Gastrocnemius medialis (tissue), 4 donors: ENCODE measurements around the gene GOLGA1. TPM values are rescaled to one million over a fixed set of nuclear protein-coding genes. Genes with fewer than 3 reads are reported as not detected.
"Not testable (repeated sequence)": the region's sequence is repeated elsewhere in the genome, so short reads cannot be mapped to it uniquely, and the experiment has no call there.

ENCODE experiments used
- ATAC-seq, 2 donors: fragments of 150-250 bp; one replicate each; pipeline ENCODE4 v1.9.1; 2016
- DNase-seq, 2 donors: peaks; one replicate each; pipeline ENCODE4 v3.0.0-alpha.2; 2019
- H3K27ac ChIP-seq, 4 donors: fragments of 200-600 bp; sonication (generic); 1 replicate in 1 of 4; 2 replicates in 3 of 4; pipeline ENCODE4 v1.5.1; 2016 to 2018; ENCODE audit warnings: mild to moderate bottlenecking in 2 of 4, moderate library complexity in 1 of 4
- H3K27me3 ChIP-seq, 3 donors: fragments of 200-600 bp; sonication (generic) in 2 of 3; 1 replicate in 1 of 3; 2 replicates in 2 of 3; pipeline versions ENCODE4 v1.5.1 to v1.6.0; 2016 to 2019; ENCODE audit warnings: mild to moderate bottlenecking in 1 of 3, moderate library complexity in 1 of 3
- H3K36me3 ChIP-seq, 2 donors: fragments of 200-600 bp; sonication (generic) in 1 of 2; one replicate each; pipeline ENCODE4 v1.5.1; 2017 to 2018
- H3K4me1 ChIP-seq, 2 donors: fragments of 200-600 bp; sonication (generic) in 1 of 2; one replicate each; pipeline ENCODE4 v1.5.1; 2016 to 2017; ENCODE audit warnings: mild to moderate bottlenecking in 2 of 2
- H3K4me3 ChIP-seq, 4 donors: fragments of 200-600 bp; sonication (generic) in 3 of 4; 1 replicate in 1 of 4; 2 replicates in 3 of 4; pipeline ENCODE4 v1.5.1; 2016 to 2019; ENCODE audit warnings: mild to moderate bottlenecking in 2 of 4
- H3K9me3 ChIP-seq, 3 donors: fragments of 200-600 bp; sonication (generic) in 2 of 3; 1 replicate in 1 of 3; 2 replicates in 2 of 3; pipeline ENCODE4 v1.5.1; 2016 to 2019
- POLR2A ChIP-seq, 2 donors: fragments of 450-650 bp; IDR thresholded peaks; one replicate each; pipeline ENCODE4 v1.6.1; 2017; ENCODE audit warnings: antibody characterized with exemption in 2 of 2, mild to moderate bottlenecking in 2 of 2, moderate library complexity in 2 of 2
- in situ Hi-C, 4 donors: fragments of 200-750 bp; cut with MboI; loops; one replicate each; pipeline versions ENCODE4 v1.15.0 to v1.8.0; 2017; ENCODE audit warnings: low sequenced_read_pairs in 4 of 4
- intact Hi-C: fragments of 100-400 bp; cut with DNase I; formaldehyde crosslinking; loops from one replicate; pipeline ENCODE4 v1.15.1; 2023; ENCODE audit warnings: low total_unique reads
- total RNA-seq, 4 donors: library from RNA; depleted of rRNA; stranded (reverse); fragments of >200 nt; gene quantifications; one replicate each; pipeline versions ENCODE4 v1.1.0 to v1.2.3, GENCODE V29; 2016
- TF ChIP-seq, protein P1 (sequence below), 5 experiments: fragments of 450-650 bp in 3 of 5; fragments of 200-600 bp in 2 of 5; sonication (generic) in 2 of 5; IDR thresholded peaks in 4 of 5; conservative IDR thresholded peaks in 1 of 5; 1 replicate in 4 of 5; 2 replicates in 1 of 5; pipeline ENCODE4 v1.5.1; 2016 to 2019; ENCODE audit warnings: antibody characterized with exemption in 5 of 5, mild to moderate bottlenecking in 3 of 5, moderate library complexity in 3 of 5

Gene GOLGA1
- total RNA-seq, 4 donors from 2014 or later: 12.2 to 20.5 (median 18.6) TPM

DNA sequence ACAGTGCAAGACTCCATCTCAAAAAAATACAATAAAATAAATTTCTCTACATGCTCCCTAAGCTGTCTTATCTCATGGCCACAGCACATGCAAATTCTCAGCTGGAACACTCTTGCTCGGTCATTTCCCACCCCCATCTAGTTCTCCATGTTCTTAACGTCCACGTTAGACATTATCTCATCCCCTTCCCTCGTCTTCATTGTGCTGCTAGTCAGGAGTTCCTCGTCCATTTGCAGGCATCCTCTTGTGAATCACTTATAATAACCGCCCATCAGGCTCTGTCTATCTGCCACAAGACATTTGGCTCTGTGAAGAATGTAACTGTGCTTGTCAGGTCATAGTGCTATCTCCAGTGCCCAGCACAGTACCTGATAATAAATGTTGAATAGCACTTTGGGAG lies 32.9 kb upstream of the GOLGA1 start:
- DNase-seq: no peak
- intact Hi-C loops: no loop called here
- no peak for TF ChIP-seq POLR2A (IDR thresholded peaks at IDR 0.05)
- TF ChIP-seq, protein P1, sequence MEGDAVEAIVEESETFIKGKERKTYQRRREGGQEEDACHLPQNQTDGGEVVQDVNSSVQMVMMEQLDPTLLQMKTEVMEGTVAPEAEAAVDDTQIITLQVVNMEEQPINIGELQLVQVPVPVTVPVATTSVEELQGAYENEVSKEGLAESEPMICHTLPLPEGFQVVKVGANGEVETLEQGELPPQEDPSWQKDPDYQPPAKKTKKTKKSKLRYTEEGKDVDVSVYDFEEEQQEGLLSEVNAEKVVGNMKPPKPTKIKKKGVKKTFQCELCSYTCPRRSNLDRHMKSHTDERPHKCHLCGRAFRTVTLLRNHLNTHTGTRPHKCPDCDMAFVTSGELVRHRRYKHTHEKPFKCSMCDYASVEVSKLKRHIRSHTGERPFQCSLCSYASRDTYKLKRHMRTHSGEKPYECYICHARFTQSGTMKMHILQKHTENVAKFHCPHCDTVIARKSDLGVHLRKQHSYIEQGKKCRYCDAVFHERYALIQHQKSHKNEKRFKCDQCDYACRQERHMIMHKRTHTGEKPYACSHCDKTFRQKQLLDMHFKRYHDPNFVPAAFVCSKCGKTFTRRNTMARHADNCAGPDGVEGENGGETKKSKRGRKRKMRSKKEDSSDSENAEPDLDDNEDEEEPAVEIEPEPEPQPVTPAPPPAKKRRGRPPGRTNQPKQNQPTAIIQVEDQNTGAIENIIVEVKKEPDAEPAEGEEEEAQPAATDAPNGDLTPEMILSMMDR (IDR thresholded peaks at IDR 0.05 in 4 of 5, conservative IDR thresholded peaks at IDR 0.05 in 1 of 5): no peak
- Histone ChIP-seq H3K27me3 (no peaks in the 10 kb centered on the region), H3K4me1 (peaks cover 0 to 3% of the 10 kb centered on the region in 2 donors), H3K9me3 (no peaks in the 10 kb centered on the region), H3K36me3 (no peaks in the 10 kb centered on the region), H3K27ac (no peak overlapping the region), H3K4me3 (no peak overlapping the region)
- no peak for ATAC-seq
- in situ Hi-C loops: no loop called here

DNA sequence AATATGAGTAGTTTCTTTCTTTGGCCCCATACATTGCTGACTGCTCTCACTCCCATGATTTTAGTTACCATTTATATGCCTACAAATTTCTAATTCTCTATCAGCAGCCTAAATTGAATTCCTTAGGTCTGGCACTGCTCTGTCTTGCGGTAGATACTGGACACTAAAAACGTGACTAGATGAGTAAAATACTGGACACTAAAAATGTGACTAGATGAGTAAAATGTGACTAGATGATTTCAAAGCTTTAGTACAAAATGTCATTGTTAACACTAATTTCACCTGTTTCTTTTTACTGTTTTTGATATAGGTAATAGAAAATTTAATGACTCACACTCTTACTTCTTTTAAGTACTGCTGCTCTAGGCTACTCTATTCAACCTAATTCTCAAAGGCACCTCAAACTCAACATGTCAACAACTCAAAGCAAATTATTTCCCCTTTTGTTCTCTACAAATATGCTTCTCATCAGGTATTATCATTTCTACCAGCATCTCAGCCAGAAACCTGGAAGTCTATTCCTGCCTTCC lies 31.4 kb upstream of the GOLGA1 start:
- no peak for TF ChIP-seq POLR2A (IDR thresholded peaks at IDR 0.05)
- TF ChIP-seq, protein P1 (IDR thresholded peaks at IDR 0.05 in 4 of 5, conservative IDR thresholded peaks at IDR 0.05 in 1 of 5): no peak
- no peak overlapping the region for H3K27ac ChIP-seq
- H3K4me3 ChIP-seq: no peak overlapping the region
- no peaks in the 10 kb centered on the region for H3K9me3 ChIP-seq
- in situ Hi-C loops: no loop called here
- intact Hi-C loops: no loop called here
- H3K4me1 ChIP-seq: peaks cover 0 to 3% of the 10 kb centered on the region in 2 donors
- no peak for ATAC-seq
- H3K27me3 ChIP-seq: no peaks in the 10 kb centered on the region
- no peaks in the 10 kb centered on the region for H3K36me3 ChIP-seq
- DNase-seq: no peak

DNA sequence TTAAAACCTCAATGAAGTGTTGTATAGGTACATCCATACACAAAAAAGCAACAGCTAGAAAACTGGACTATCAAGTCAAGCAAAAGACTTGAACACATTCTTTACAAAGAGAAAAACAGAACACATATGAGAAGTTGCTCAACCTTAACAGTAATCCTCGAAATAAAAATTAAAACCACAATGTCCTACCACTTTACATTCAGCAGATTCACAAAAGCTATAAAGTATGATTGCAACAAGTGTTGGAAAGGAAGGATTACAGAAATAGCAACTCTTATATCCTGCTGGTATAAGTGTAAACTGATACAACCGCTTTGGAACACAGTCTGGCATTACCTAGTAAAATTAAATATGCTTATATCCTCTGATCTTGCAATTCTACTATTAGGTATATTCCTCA lies 28.5 kb upstream of the GOLGA1 start:
- no peaks in the 10 kb centered on the region for H3K27me3 ChIP-seq
- H3K4me1 ChIP-seq: peaks cover 0 to 3% of the 10 kb centered on the region in 2 donors
- TF ChIP-seq POLR2A (IDR thresholded peaks at IDR 0.05): no peak
- TF ChIP-seq, protein P1 (IDR thresholded peaks at IDR 0.05 in 4 of 5, conservative IDR thresholded peaks at IDR 0.05 in 1 of 5): no peak
- no peak overlapping the region for H3K4me3 ChIP-seq
- H3K27ac ChIP-seq: no peak overlapping the region
- no peaks in the 10 kb centered on the region for H3K9me3 ChIP-seq
- ATAC-seq (no peak), DNase-seq (no peak)
- intact Hi-C loops (no loop called here), in situ Hi-C loops (no loop called here)
- no peaks in the 10 kb centered on the region for H3K36me3 ChIP-seq

DNA sequence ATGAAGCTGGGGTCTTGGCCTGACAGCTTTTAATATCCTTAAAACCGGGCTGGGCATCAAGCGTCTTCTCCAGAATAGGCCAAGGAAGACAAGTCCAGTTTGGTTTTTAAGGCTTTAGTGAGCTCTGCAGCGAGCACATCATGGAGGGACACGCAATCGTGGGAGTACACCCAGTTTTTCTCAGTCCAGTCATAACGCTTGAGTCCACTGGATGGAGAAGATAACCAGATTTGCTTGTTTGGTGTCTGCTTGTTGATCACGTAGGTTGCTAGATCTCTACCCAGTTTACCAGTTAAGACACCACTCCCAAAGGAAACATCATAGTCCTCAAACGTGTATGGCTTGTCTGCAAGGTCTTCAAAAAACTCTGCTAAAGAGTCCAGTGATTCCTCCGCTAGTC lies 27.4 kb upstream of the GOLGA1 start:
- Histone ChIP-seq H3K27me3 (no peaks in the 10 kb centered on the region), H3K4me3 (no peak overlapping the region), H3K36me3 (no peaks in the 10 kb centered on the region), H3K4me1 (peaks cover 0 to 3% of the 10 kb centered on the region in 2 donors), H3K9me3 (no peaks in the 10 kb centered on the region), H3K27ac (no peak overlapping the region)
- DNase-seq: no peak
- in situ Hi-C loops: no loop called here
- intact Hi-C loops: no loop called here
- no peak for TF ChIP-seq POLR2A (IDR thresholded peaks at IDR 0.05)
- TF ChIP-seq, protein P1 (IDR thresholded peaks at IDR 0.05 in 4 of 5, conservative IDR thresholded peaks at IDR 0.05 in 1 of 5): no peak
- ATAC-seq: no peak

DNA sequence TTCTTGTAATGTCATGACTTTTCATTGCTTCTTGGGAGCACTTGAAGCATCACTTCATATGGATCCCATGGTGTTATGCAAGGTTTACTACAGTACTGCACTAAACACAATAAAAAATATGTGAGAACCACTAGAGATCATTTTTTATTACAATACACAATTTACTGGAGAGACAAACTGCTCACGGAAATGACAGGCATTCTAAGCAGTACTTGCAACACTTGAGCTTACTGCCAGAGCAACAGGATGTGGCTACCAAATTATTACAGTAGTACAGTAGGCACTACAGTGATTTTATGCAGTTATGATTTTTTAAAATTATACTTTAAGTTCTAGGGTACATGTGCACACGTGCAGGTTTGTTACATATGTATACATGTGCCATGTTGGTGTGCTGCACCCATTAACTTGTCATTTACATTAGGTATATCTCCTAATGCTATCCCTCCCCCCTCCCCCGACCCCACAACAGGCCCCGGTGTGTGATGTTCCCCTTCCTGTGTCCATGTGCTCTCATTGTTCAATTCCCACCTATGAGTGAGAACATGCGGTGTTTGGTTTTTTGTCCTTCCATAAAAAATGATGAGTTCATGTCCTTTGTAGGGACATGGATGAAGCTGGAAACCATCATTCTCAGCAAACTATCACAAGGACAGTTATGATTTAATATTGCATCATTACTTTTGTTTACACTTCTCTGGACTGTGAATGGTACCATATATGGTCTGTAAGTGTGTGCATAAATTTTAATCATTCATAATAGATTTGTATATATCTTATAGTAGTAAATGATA lies 25.1 kb upstream of the GOLGA1 start:
- H3K27ac ChIP-seq, H3K27me3 ChIP-seq, H3K9me3 ChIP-seq, intact Hi-C loops, ATAC-seq, H3K4me1 ChIP-seq, DNase-seq, H3K36me3 ChIP-seq, H3K4me3 ChIP-seq, in situ Hi-C loops: not testable (repeated sequence)
